HepG2 (cell line): ENCODE data around the gene HELZ2. TPM values are rescaled to one million over a fixed set of nuclear protein-coding genes. Genes with fewer than 3 reads are reported as not detected.
A peak's percentile ranks its signal among the peaks of the same experiment; 100 is the strongest.

Experiments
- AHDC1 ChIP-seq: sonication (generic); formaldehyde crosslinking; IDR thresholded peaks from 2 replicates; pipeline ENCODE4 v1.5.1; 2020; ENCODE audit warnings: mild to moderate bottlenecking, missing genetic modification reagents, borderline replicate concordance
- HNRNPLL ChIP-seq: fragments of 200-400 bp; formaldehyde crosslinking; IDR thresholded peaks from 2 replicates; pipeline ENCODE4 v1.6.1; 2017; ENCODE audit warnings: mild to moderate bottlenecking, low read depth, low read length; ENCODE audit not compliant: poor library complexity, severe bottlenecking
- MTERF4 ChIP-seq: sonication (generic); formaldehyde crosslinking; IDR thresholded peaks from 2 replicates; pipeline ENCODE4 v1.8.0; 2023; ENCODE audit warnings: mild to moderate bottlenecking, missing genetic modification reagents
- RAD51 ChIP-seq: fragments of 450-650 bp; IDR thresholded peaks from 2 replicates; pipeline ENCODE4 v1.6.1; 2016; ENCODE audit warnings: borderline replicate concordance
- SIX4 ChIP-seq: sonication (generic); formaldehyde crosslinking; IDR thresholded peaks from 2 replicates; pipeline ENCODE4 v1.4.0; 2020; ENCODE audit warnings: missing genetic modification reagents
- SP1 ChIP-seq, 2 experiments: fragments of 450-650 bp in 1 of 2; sonication (generic) in 1 of 2; formaldehyde crosslinking in 1 of 2; IDR thresholded peaks; 2 replicates each; pipeline versions ENCODE4 v1.4.0 to v1.6.1; 2016 to 2020; ENCODE audit warnings: missing genetic modification reagents in 1 of 2
- THAP9 ChIP-seq: sonication (generic); formaldehyde crosslinking; IDR thresholded peaks from 2 replicates; pipeline ENCODE4; 2020; ENCODE audit warnings: missing genetic modification reagents, mild to moderate bottlenecking, borderline replicate concordance
- ZBTB34 ChIP-seq: sonication (generic); formaldehyde crosslinking; IDR thresholded peaks from 2 replicates; pipeline ENCODE4 v1.8.0; 2022; ENCODE audit warnings: mild to moderate bottlenecking, missing genetic modification reagents
- ZFP90 ChIP-seq: sonication (generic); formaldehyde crosslinking; IDR thresholded peaks from 2 replicates; pipeline ENCODE4 v1.8.0; 2022; ENCODE audit warnings: missing genetic modification reagents, mild to moderate bottlenecking, inconsistent platforms, borderline replicate concordance
- ZMYM2 ChIP-seq: sonication (generic); formaldehyde crosslinking; IDR thresholded peaks from 2 replicates; pipeline ENCODE4 v1.8.0; 2022; ENCODE audit warnings: mild to moderate bottlenecking, missing genetic modification reagents
- ZNF383 ChIP-seq: sonication (generic); formaldehyde crosslinking; IDR thresholded peaks from 2 replicates; pipeline ENCODE4 v1.4.0; 2020; ENCODE audit warnings: missing genetic modification reagents, mild to moderate bottlenecking, borderline replicate concordance
- ZUFSP ChIP-seq: sonication (generic); formaldehyde crosslinking; IDR thresholded peaks from 2 replicates; pipeline ENCODE4 v1.9.0; 2021; ENCODE audit warnings: missing genetic modification reagents, mild to moderate bottlenecking, borderline replicate concordance
- polyA plus RNA-seq, 8 experiments: library from polyadenylated mRNA; depleted of rRNA in 3 of 8; stranded (reverse) in 7 of 8; unstranded in 1 of 8; fragments of >200 nt; fragmentation: Illumina TruSeq in 4 of 8; extraction: Trizol in 4 of 8; gene quantifications; 2 replicates each; pipeline versions ENCODE4 v1.2.1 to v1.2.3, GENCODE V29; 2011 to 2016; ENCODE audit warnings: low read depth in 4 of 8, missing spikeins in 1 of 8, mixed read lengths in 1 of 8; ENCODE audit not compliant: insufficient read depth in 1 of 8
- total RNA-seq, 5 experiments: library from RNA; depleted of rRNA; stranded (reverse); fragments of >200 nt; fragmentation: Illumina TruSeq; extraction: Trizol; gene quantifications; 2 replicates each; pipeline ENCODE4 v1.2.3, GENCODE V29; 2016; ENCODE audit warnings: low read depth in 1 of 5

HELZ2 gene
- total and polyA plus RNA-seq, 2 of the 13 experiments (the other 11 are each of a cell fraction or from before 2014, with no cell fraction given), result 9.6 to 10.1 TPM

GRCh38 chr20:63537525-63538203, 36.4 kb downstream of the HELZ2 start (continued):
- TF ChIP-seq ZBTB34 (CRISPR knock-in tag) (peak; percentile 76; the same call in 1 of the 2 replicates), HNRNPLL (peak; percentile 46), ZNF383 (CRISPR knock-in tag) (no peak), SIX4 (CRISPR knock-in tag) (peak; percentile 47; the same call in 1 of the 2 replicates), SP1 (IDR thresholded peaks at IDR 0.05) (no peak), SP1 (CRISPR knock-in tag; IDR thresholded peaks at IDR 0.05) (peak; percentile 80; the same call in 1 of the 2 replicates), AHDC1 (CRISPR knock-in tag) (no peak), RAD51 (no peak), ZUFSP (no peak), ZFP90 (CRISPR knock-in tag) (peak; percentile 95; the same call in 1 of the 2 replicates), THAP9 (peak; percentile 75; the same call in 1 of the 2 replicates), MTERF4 (CRISPR knock-in tag) (0 out of 2 replicates have a peak, but pooled peaks have one; percentile 8), ZMYM2 (CRISPR knock-in tag) (0 out of 2 replicates have a peak, but pooled peaks have one; percentile 35)
